Esophagus (tissue), 2 donors: Measurements from ENCODE around the gene COL25A1. TPM values are rescaled to one million over a fixed set of nuclear protein-coding genes. Genes with fewer than 3 reads are reported as not detected.

ENCODE experiments used
- H3K27ac ChIP-seq, 2 donors: one replicate each; pipeline ENCODE4 v1.5.1; 2013; ENCODE audit warnings: low read depth in 2 of 2, mild to moderate bottlenecking in 2 of 2, inconsistent platforms in 1 of 2, low read length in 1 of 2, moderate library complexity in 1 of 2
- H3K27me3 ChIP-seq, 2 donors: one replicate each; pipeline ENCODE4 v1.6.1; 2013; ENCODE audit warnings: low read length in 2 of 2, control low read depth in 1 of 2, mild to moderate bottlenecking in 1 of 2; ENCODE audit not compliant: insufficient read depth in 2 of 2, control insufficient read depth in 1 of 2
- H3K36me3 ChIP-seq, 2 donors: one replicate each; pipeline ENCODE4 v1.6.1; 2013; ENCODE audit warnings: low read length in 1 of 2; ENCODE audit not compliant: control insufficient read depth in 2 of 2, insufficient read depth in 2 of 2
- H3K4me1 ChIP-seq, 2 donors: one replicate each; pipeline ENCODE4 v1.6.1; 2013; ENCODE audit warnings: low read length in 1 of 2; ENCODE audit not compliant: control insufficient read depth in 2 of 2, insufficient read depth in 2 of 2
- H3K4me3 ChIP-seq, 2 donors: one replicate each; pipeline ENCODE4 v1.5.1; 2013; ENCODE audit warnings: low read length in 2 of 2, mild to moderate bottlenecking in 2 of 2, low read depth in 1 of 2, moderate library complexity in 1 of 2
- H3K9me3 ChIP-seq, 2 donors: one replicate each; pipeline ENCODE4 v1.6.1; 2013; ENCODE audit warnings: mild to moderate bottlenecking in 2 of 2, low read depth in 1 of 2, low read length in 1 of 2, moderate library complexity in 1 of 2; ENCODE audit not compliant: control insufficient read depth in 2 of 2, insufficient read depth in 1 of 2
- whole genome bisulfite sequencing, 2 donors: extraction: QIAGEN DNeasy Blood & Tissue Kit; methylation state at CpG; one replicate each; pipeline ENCODE4 v1.1.7; 2013; 5-methylcytosine and 5-hydroxymethylcytosine counted together
- polyA plus RNA-seq, 2 donors: library from polyadenylated mRNA; stranded (reverse); fragments of 200-250 nt; gene quantifications; one replicate each; pipeline ENCODE4 v1.2.3, GENCODE V29; 2013
- donor health status: healthy with polysubstance abuse.
- donor health status: Bipolar disorder and iron deficiency.

The COL25A1 gene
- polyA plus RNA-seq, 2 donors, result 0.02 to 0.06 TPM

DNA sequence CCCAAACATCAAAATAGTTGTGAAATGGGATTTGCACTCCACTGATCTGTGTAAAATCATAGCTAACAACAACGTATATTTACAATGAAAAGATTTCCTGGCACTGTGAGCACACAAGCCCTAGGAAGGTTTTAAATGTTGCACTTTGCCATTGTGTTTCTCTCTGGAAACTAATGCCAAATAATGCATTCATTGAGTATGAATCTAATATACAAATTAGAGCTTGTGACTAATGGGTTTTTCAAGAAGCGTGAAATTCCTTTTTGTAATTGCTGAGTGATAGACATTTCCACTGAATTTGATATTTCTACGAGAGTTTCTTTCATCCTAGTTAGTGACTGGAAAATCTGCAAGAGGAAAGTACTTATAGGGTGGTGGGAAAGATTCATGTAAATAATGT lies 135.9 kb downstream of the COL25A1 start:
- Histone ChIP-seq H3K27me3 (no peaks in the 10 kb centered on the region), H3K27ac (no peak overlapping the region), H3K9me3 (no peaks in the 10 kb centered on the region), H3K4me1 (no peaks in the 10 kb centered on the region), H3K4me3 (no peak overlapping the region), H3K36me3 (no peaks in the 10 kb centered on the region)
- WGBS, 2 donors, result 42 to 68% methylated on average over 3 of the region's 3 CpGs

GRCh38 chr4:109166126-109166525 lies 136.3 kb downstream of the COL25A1 start:
- no peaks in the 10 kb centered on the region for H3K27me3 ChIP-seq
- no peaks in the 10 kb centered on the region for H3K36me3 ChIP-seq
- H3K27ac ChIP-seq, result no peak overlapping the region
- H3K4me1 ChIP-seq, result no peaks in the 10 kb centered on the region
- no peaks in the 10 kb centered on the region for H3K9me3 ChIP-seq
- H3K4me3 ChIP-seq, result no peak overlapping the region

DNA sequence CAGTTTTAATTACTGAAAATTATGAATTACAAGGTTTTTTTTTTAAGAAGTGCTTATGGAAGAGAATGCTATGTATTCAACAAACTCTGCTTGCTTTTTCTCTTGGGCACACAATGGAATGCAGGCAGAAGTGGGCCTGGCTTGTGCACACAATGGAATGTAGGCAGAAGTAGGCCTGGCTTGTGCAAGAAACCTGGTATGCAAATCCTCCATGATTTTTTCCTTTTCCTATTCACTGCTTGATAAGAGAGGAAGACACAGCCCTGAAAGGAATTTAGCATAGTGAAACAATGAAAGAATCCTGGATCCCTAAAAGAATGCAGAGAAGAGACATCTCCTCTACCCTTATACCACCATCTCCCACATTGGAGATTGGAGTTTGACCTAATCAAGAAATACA lies 138.4 kb downstream of the COL25A1 start:
- no peaks in the 10 kb centered on the region for H3K27me3 ChIP-seq
- H3K9me3 ChIP-seq, result no peaks in the 10 kb centered on the region
- H3K27ac ChIP-seq, result no peak overlapping the region
- no peak overlapping the region for H3K4me3 ChIP-seq
- H3K36me3 ChIP-seq, result no peaks in the 10 kb centered on the region
- no peaks in the 10 kb centered on the region for H3K4me1 ChIP-seq

DNA sequence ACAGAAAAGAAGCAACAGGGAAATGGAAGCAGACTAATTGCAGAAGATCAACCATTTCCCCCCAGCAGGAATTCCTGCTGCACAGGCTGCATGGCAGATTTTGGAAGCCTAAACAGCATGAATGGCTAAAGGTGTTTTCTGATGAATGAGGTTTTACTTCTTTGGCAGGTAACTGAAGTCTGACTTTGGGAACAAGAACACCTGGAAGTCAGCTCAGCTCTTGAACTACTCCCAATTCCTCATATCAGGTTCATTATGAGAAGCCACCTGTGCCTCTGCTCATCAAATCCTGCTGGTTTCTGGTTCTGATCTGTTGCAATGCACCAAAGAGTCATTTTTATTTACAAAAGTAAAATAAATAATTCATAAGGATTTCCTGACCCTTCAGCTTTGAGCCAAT lies 139.0 kb downstream of the COL25A1 start:
- no peaks in the 10 kb centered on the region for H3K36me3 ChIP-seq
- no peaks in the 10 kb centered on the region for H3K4me1 ChIP-seq
- H3K4me3 ChIP-seq, result no peak overlapping the region
- no peaks in the 10 kb centered on the region for H3K27me3 ChIP-seq
- no peaks in the 10 kb centered on the region for H3K9me3 ChIP-seq
- H3K27ac ChIP-seq, result no peak overlapping the region

GRCh38 chr4:109162759-109163158 lies 139.7 kb downstream of the COL25A1 start:
- no peak overlapping the region for H3K27ac ChIP-seq
- no peaks in the 10 kb centered on the region for H3K27me3 ChIP-seq
- H3K4me1 ChIP-seq, result no peaks in the 10 kb centered on the region
- H3K4me3 ChIP-seq, result no peak overlapping the region
- no peaks in the 10 kb centered on the region for H3K9me3 ChIP-seq
- no peaks in the 10 kb centered on the region for H3K36me3 ChIP-seq
- 78 to 85% methylated on average over 3 of the region's 3 CpGs for WGBS, 2 donors

GRCh38 chr4:109160494-109160893 lies 142.0 kb downstream of the COL25A1 start:
- Histone ChIP-seq H3K27ac (no peak overlapping the region), H3K9me3 (peaks cover 0 to 2% of the 10 kb centered on the region in 2 donors), H3K36me3 (no peaks in the 10 kb centered on the region), H3K4me3 (no peak overlapping the region), H3K27me3 (no peaks in the 10 kb centered on the region), H3K4me1 (no peaks in the 10 kb centered on the region)
- 83% methylated on average over 4 of the region's 4 CpGs for WGBS, 2 donors

GRCh38 chr4:109157696-109158095 lies 144.8 kb downstream of the COL25A1 start:
- WGBS, 2 donors, result 75 to 87% methylated on average over 7 of the region's 7 CpGs
- Histone ChIP-seq H3K27ac (no peak overlapping the region), H3K36me3 (no peaks in the 10 kb centered on the region), H3K27me3 (no peaks in the 10 kb centered on the region), H3K9me3 (peaks cover 0 to 2% of the 10 kb centered on the region in 2 donors), H3K4me1 (no peaks in the 10 kb centered on the region), H3K4me3 (no peak overlapping the region)

- Histone ChIP-seq H3K4me1 (no peaks in the 10 kb centered on the region), H3K27me3 (no peaks in the 10 kb centered on the region), H3K4me3 (no peak overlapping the region), H3K27ac (no peak overlapping the region), H3K9me3 (peaks cover 0 to 2% of the 10 kb centered on the region in 2 donors), H3K36me3 (no peaks in the 10 kb centered on the region)
- 78 to 81% methylated on average over 2 of the region's 2 CpGs for WGBS, 2 donors
Measured at GRCh38 chr4:109157205-109157604, 145.3 kb downstream of the COL25A1 start.

GRCh38 chr4:109156356-109156755 lies 146.1 kb downstream of the COL25A1 start:
- WGBS, 2 donors, result 53 to 63% methylated on average over 2 of the region's 2 CpGs
- H3K4me1 ChIP-seq, result no peaks in the 10 kb centered on the region
- no peak overlapping the region for H3K4me3 ChIP-seq
- no peaks in the 10 kb centered on the region for H3K36me3 ChIP-seq
- H3K9me3 ChIP-seq, result peaks cover 0 to 2% of the 10 kb centered on the region in 2 donors
- H3K27me3 ChIP-seq, result no peaks in the 10 kb centered on the region
- no peak overlapping the region for H3K27ac ChIP-seq

- H3K27me3 ChIP-seq, result no peaks in the 10 kb centered on the region
- peak overlapping the region in 1 of 2 donors; percentile 20 for H3K27ac ChIP-seq
- no peaks in the 10 kb centered on the region for H3K36me3 ChIP-seq
- WGBS, 2 donors, result 51 to 57% methylated on average over 4 of the region's 4 CpGs
- peaks cover 0 to 2% of the 10 kb centered on the region in 2 donors for H3K9me3 ChIP-seq
- no peaks in the 10 kb centered on the region for H3K4me1 ChIP-seq
- H3K4me3 ChIP-seq, result no peak overlapping the region
Measured at GRCh38 chr4:109155682-109156283, 146.7 kb downstream of the COL25A1 start.
